Cerebellar cortex (tissue), 1 donor: Measurements from ENCODE around the gene APOL6.
"Not testable (repeated sequence)": the region's sequence is repeated elsewhere in the genome, so short reads cannot be mapped to it uniquely, and the experiment has no call there.

Experiments used
- DNase-seq: peaks from one replicate; pipeline ENCODE4 v3.0.0-alpha.2; 2015; ENCODE audit warnings: low spot score

Gene APOL6

GRCh38 chr22:35617137-35617755 lies 31.0 kb upstream of the APOL6 start, which contains the start of gene MB:
TSS of gene MB (minus strand) at chr22:35617329. CDS start at chr22:35617257, 72 bp downstream.
- no peak for DNase-seq

GRCh38 chr22:35618427-35619223 lies 29.6 kb upstream of the APOL6 start:
- DNase-seq, result no peak

- DNase-seq, result no peak
Observed at GRCh38 chr22:35619336-35620094, 28.7 kb upstream of the APOL6 start.

- DNase-seq, result no peak
Observed at GRCh38 chr22:35620624-35621251, 27.5 kb upstream of the APOL6 start.

GRCh38 chr22:35621451-35621850 lies 26.8 kb upstream of the APOL6 start:
- DNase-seq, result no peak

- no peak for DNase-seq
Observed at GRCh38 chr22:35622191-35622913, 25.9 kb upstream of the APOL6 start.

- DNase-seq, result not testable (repeated sequence)
Observed at GRCh38 chr22:35623885-35624284, 24.4 kb upstream of the APOL6 start.

GRCh38 chr22:35624547-35624946 lies 23.7 kb upstream of the APOL6 start:
- no peak for DNase-seq

- DNase-seq, result no peak
Observed at GRCh38 chr22:35625763-35626432, 22.3 kb upstream of the APOL6 start.

GRCh38 chr22:35627267-35628041 lies 20.8 kb upstream of the APOL6 start:
- peak; percentile 56 for DNase-seq

GRCh38 chr22:35628732-35629131 lies 19.5 kb upstream of the APOL6 start:
- no peak for DNase-seq

GRCh38 chr22:35629406-35630216 lies 18.6 kb upstream of the APOL6 start:
- no peak for DNase-seq

- no peak for DNase-seq
Observed at GRCh38 chr22:35630387-35630793, 17.9 kb upstream of the APOL6 start.

- no peak for DNase-seq
Observed at GRCh38 chr22:35630891-35631290, 17.4 kb upstream of the APOL6 start.

- DNase-seq, result peak; percentile 26
Observed at GRCh38 chr22:35631597-35631996, 16.6 kb upstream of the APOL6 start.

GRCh38 chr22:35632935-35633334 lies 15.3 kb upstream of the APOL6 start:
- DNase-seq, result no peak

GRCh38 chr22:35633520-35633919 lies 14.7 kb upstream of the APOL6 start:
- DNase-seq, result no peak

- no peak for DNase-seq
Observed at GRCh38 chr22:35634015-35634414, 14.2 kb upstream of the APOL6 start.

GRCh38 chr22:35634943-35635540 lies 13.2 kb upstream of the APOL6 start:
- DNase-seq, result no peak
